Measurements from ENCODE around the gene LILRA6.
"Not testable (repeated sequence)": the region's sequence is repeated elsewhere in the genome, so short reads cannot be mapped to it uniquely, and the experiment has no call there.

The LILRA6 gene

GRCh38 chr19:54242646-54243045 is at the start of gene LILRA6:
TSS of gene LILRA6 (minus strand) at chr19:54242790.
- DNase-seq, result not testable (repeated sequence)

GRCh38 chr19:54289160-54289559 is 46.6 kb upstream of the LILRA6 start:
- not testable (repeated sequence) for DNase-seq

- DNase-seq, result no peak
These were observed 44.9 kb upstream of the LILRA6 start for GRCh38 chr19:54287456-54287855.

GRCh38 chr19:54286283-54286682 is 43.7 kb upstream of the LILRA6 start:
- DNase-seq, result not testable (repeated sequence)

GRCh38 chr19:54285427-54286056 is 43.0 kb upstream of the LILRA6 start:
- DNase-seq, result not testable (repeated sequence)

- no peak for DNase-seq
These were observed 40.3 kb upstream of the LILRA6 start for GRCh38 chr19:54282686-54283470.

GRCh38 chr19:54281729-54282075 is 39.1 kb upstream of the LILRA6 start:
- not testable (repeated sequence) for DNase-seq

- DNase-seq, result no peak
These were observed 38.6 kb upstream of the LILRA6 start, which contains the start of gene LILRB2 for GRCh38 chr19:54281007-54281728. TSS of gene LILRB2 (minus strand) at chr19:54281110. CDS start at chr19:54280496, 614 bp downstream.

- not testable (repeated sequence) for DNase-seq
These were observed 37.9 kb upstream of the LILRA6 start for GRCh38 chr19:54280441-54280840.

GRCh38 chr19:54280025-54280424 is 37.4 kb upstream of the LILRA6 start:
- DNase-seq, result not testable (repeated sequence)

- no peak for DNase-seq
These were observed 36.9 kb upstream of the LILRA6 start for GRCh38 chr19:54279406-54279962.

- not testable (repeated sequence) for DNase-seq
These were observed 36.1 kb upstream of the LILRA6 start for GRCh38 chr19:54278571-54279195.

GRCh38 chr19:54278056-54278455 is 35.5 kb upstream of the LILRA6 start:
- DNase-seq, result not testable (repeated sequence)

- not testable (repeated sequence) for DNase-seq
These were observed 34.6 kb upstream of the LILRA6 start for GRCh38 chr19:54277111-54277615.

- no peak for DNase-seq
These were observed 33.4 kb upstream of the LILRA6 start for GRCh38 chr19:54275951-54276350.

- DNase-seq, result not testable (repeated sequence)
These were observed 31.9 kb upstream of the LILRA6 start for GRCh38 chr19:54274516-54274915.

GRCh38 chr19:54273821-54274220 is 31.2 kb upstream of the LILRA6 start:
- no peak for DNase-seq

- not testable (repeated sequence) for DNase-seq
These were observed 29.6 kb upstream of the LILRA6 start for GRCh38 chr19:54272181-54272580.

GRCh38 chr19:54271587-54271986 is 29.0 kb upstream of the LILRA6 start:
- DNase-seq, result not testable (repeated sequence)

GRCh38 chr19:54271106-54271505 is 28.5 kb upstream of the LILRA6 start:
- no peak for DNase-seq

GRCh38 chr19:54268936-54269335 is 26.3 kb upstream of the LILRA6 start:
- no peak for DNase-seq

- DNase-seq, result peak; percentile 67
These were observed 23.5 kb upstream of the LILRA6 start for GRCh38 chr19:54266133-54266532.

Measured in activated CD4-positive, alpha-beta T cell treated with anti-CD3 and anti-CD28 coated beads, Interleukin-2, amount 50 U/mL, for 16 hours (primary cell).